ENCODE results near the gene LBP.
"Not testable (repeated sequence)": the region's sequence is repeated elsewhere in the genome, so short reads cannot be mapped to it uniquely, and the experiment has no call there.

Gene LBP

DNA sequence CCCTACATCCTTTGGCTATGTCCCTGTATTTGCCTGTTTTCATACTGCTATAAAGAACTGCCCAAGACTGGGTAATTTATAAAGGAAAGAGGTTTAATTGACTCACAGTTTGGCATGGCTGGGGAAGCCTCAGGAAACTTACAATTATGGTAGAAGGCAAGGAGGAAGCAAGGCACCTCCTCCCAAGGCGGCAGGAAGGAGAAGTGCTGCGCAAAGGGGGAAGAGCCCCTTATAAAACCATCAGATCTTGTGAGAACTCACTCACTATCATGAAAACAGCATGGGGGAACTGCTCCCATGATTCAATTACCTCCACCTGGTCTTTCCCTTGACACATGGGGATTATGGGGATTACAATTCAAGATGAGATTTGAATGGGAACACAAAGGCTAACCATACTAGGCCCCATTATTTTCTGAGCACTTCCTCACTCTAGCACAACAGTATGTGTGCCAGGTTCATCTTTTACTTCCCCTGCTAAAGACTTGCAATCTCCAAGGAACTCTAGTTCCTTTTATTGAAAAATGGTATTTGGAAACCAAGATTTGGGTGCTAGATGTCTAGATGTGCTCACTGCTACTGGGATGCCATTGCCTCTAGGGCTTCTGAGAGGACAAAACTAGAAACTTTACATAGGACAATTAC lies 49.6 kb downstream of the LBP start:
- not testable (repeated sequence) for DNase-seq (ENCODE audit: low spot score)

- no peak for DNase-seq (ENCODE audit: low spot score)
These were observed 55.8 kb downstream of the LBP start for GRCh38 chr20:38402089-38402488.

DNA sequence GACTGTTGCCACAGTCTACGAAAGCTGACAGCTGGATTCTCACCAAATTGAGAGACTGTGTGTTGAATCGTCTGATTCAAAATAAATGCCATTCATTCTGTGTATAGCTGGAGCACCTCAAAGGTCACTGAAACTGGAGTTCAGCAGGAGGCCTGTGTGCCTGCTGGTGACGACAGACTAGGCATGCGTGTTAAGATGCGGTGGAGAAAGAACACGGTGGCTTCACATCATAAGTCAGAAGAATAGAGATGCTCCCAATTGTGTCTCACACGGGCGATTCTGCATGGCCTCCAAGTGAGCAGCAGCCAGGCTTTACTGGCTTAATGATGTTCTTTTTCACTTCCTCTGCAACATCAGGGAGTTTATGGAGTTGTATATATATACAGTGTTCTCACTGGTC lies 56.5 kb downstream of the LBP start:
- no peak for DNase-seq (ENCODE audit: low spot score)

DNA sequence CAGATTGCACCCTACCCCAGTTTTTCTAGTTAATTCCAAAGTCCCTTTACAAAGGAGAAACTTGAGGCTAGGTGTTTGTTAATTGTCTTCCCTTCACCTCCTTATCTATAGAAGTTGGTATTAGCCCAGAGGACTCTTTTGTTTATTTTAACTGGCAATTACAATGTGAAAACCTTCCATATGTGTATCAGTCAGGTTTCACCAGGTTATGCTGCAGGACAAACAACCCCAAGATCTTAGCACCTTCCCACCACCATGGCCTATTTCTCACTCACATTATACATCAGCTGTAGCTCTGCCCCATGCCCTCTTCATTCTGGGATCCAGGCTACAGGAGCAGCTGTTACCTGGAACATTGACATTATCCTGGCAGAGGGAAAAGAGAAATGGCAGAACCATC lies 57.7 kb downstream of the LBP start:
- no peak for DNase-seq (ENCODE audit: low spot score)

DNA sequence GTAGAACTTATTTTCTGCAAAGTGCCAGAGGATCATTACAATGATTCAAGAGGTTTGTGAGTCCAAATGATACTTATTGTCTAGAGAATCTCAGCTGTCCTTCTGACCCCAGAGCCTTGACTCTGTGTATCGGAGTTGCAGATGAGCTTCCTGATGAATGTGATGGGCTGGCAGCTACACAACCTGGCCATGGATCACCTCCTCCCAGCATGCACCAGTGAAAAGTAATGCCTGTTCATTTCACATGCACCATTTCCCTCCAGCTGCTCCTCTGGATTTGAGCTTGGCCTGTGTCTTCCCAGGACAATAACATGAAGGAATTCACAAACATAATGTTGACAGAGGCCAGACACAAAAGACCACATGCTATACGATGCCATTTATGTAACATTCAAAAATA lies 58.9 kb downstream of the LBP start:
- DNase-seq (ENCODE audit: low spot score) = no peak

- no peak for DNase-seq (ENCODE audit: low spot score)
These were observed 60.2 kb downstream of the LBP start for GRCh38 chr20:38406476-38406875.

DNA sequence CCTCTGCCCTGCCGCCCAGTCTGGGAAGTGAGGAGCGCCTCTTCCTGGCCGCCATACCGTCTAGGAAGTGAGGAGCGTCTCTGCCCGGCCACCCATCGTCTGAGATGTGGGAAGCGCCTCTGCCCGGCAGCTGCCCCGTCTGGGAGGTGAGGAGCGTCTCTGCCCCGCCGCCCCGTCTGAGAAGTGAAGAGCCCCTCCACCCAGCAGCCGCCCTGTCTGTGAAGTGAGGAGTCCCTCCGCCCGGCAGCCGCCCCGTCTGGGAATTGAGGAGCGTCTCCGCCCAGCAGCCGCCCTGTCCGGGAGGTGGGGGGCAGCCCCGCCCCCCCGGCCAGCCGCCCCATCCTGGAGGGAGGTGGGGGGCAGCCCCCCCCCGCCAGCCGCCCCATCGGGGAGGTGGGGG lies 61.0 kb downstream of the LBP start:
- DNase-seq (ENCODE audit: low spot score) = no peak

GRCh38 chr20:38407822-38408221 lies 61.5 kb downstream of the LBP start:
- DNase-seq (ENCODE audit: low spot score) = not testable (repeated sequence)

DNA sequence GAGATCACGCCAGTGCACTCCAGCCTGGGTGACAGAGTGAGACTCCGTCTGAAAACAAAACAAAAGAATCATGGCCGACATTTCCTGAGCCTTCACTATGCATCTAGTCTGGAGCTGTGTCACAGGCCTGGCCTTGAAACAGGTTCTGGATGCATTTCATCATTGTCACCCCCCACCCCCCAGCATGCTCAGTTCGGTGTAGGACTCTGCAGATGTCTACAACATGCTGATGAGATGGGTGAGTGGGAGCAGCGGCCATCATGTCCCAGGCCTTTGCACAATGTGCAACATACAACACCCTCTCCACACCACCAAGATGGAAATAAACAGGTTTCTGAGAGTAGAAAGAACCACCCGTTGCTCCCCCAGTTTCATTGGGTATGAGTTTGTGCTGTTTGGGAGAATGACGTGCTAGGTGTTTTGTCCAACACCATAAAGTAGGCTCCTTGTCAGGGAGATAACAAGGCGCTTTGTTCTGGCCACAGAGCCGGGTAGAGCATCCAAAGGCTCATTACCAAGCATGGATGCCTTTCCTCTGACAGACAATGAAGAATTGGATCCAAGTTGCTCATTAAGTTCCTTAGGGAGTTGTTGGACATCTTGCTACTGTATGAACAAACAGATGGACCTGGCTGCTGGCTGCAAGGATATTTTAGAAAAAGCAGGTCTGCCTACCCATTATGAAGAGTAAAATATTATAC lies 66.7 kb downstream of the LBP start:
- no peak for DNase-seq (ENCODE audit: low spot score)

- no peak for DNase-seq (ENCODE audit: low spot score)
These were observed 68.6 kb downstream of the LBP start for GRCh38 chr20:38414769-38415450.

DNA sequence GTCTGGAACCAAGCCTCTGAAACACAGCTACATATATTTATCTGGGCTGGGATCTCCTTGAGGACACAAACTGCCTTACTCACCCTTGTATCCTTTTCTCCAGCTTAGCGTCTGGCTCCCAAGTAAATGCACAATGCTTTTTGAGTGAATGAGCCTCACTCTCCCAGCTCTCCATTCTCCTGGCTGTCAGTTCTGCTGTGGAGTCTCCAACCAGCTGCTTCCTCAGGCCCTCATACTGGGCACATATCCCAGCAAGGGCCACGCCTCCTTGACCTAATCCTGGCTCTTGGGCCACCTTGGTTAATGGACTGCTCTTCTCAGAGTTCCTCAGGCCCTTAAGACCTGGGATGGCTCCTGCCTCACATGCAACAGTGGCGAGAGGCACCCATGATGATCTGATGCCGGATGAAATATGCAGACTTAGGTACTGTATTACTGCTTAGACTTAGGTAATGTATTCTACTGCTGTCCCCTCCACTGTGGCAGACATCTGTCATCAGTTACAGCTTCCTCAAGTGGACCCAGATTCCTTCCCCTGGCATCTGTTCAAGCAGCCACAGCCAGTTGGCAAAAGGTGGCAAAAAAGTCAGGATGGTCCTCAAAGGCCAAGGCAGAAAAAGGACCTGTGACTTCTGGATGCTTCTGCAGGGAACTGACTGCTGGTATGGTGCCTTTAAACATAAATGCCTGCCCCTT lies 72.4 kb downstream of the LBP start:
- DNase-seq (ENCODE audit: low spot score) = peak; percentile 65

GRCh38 chr20:38420388-38421085 lies 74.3 kb downstream of the LBP start:
- no peak for DNase-seq (ENCODE audit: low spot score)

- DNase-seq (ENCODE audit: low spot score) = no peak
These were observed 75.6 kb downstream of the LBP start for GRCh38 chr20:38421915-38422314.

DNA sequence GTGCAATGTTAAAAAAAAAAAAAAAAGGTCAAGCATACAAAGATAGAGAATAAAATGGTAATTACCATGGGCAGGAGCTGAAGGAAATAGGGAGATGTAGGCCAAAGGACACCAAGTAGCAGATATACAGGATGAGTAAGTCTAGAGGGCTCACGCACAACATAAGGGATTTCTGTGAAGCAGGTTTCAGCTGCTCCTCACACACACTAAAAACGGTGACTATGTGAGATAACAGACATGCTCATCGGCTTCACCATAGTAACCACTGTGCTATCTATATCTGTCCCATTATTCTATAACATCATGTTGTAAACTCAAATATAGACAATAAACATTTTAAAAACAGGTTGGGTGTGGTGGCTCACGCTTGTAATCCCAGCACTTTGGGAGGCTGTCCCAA lies 77.3 kb downstream of the LBP start:
- DNase-seq (ENCODE audit: low spot score) = no peak

GRCh38 chr20:38424401-38424800 lies 78.1 kb downstream of the LBP start:
- no peak for DNase-seq (ENCODE audit: low spot score)

DNA sequence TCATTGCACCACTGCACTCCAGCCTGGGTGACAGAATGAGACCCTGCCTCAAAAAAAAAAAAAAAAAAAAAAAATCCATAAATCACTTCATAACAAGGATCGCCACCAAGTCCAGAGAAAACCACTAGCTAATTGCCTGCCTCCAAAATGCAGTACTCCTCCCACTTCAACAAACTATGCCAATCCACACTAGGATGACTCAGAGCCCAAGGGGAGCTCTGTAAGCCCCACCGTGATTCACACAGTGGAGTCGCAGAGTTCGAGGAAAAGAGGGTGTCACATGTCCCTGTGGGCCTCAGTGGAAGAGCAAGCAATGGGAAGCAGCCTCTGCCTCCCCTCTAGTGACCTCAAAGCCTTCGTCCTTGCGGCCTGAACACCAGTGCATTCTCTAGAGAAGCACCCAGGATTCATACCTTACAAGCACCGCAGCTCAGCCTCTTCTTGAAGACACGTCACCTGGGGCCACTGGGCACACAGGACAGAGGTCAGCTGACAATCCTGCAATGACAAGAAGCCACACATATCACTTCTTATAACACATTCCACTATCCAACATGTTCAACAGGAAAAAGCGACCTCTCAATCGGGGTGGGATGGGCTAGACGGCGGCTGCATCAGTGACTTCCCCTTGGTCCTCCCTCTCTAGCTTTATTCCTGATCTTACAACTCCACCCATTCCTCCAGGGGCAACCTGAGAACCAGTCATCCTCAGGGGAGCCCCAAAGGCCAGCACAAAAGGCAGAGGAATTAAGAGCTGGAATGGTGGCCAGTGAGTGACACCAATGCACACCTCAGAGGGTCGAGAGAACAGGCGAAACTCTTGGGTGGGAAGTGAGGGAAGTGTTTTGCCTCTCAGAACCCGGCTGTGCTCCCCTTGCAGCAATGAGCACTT lies 80.0 kb downstream of the LBP start:
- no peak for DNase-seq (ENCODE audit: low spot score)

Measured in cerebellar cortex (tissue), 1 donor.